OCI-LY3 (cell line): ENCODE results near the gene WDR4.
"Not testable (repeated sequence)": the region's sequence is repeated elsewhere in the genome, so short reads cannot be mapped to it uniquely, and the experiment has no call there.

Experiments
- H2AFZ ChIP-seq: fragments of 200-600, 300-600 bp; shearing (Covaris generic); 2 replicates; pipeline ENCODE4 v1.6.0; 2014; ENCODE audit warnings: antibody characterized with exemption, low read depth, low read length
- H3K27ac ChIP-seq: fragments of 200-600, 300-600 bp; sonication (generic); 2 replicates; pipeline ENCODE4 v1.5.1; 2014; ENCODE audit warnings: mild to moderate bottlenecking, low read length, moderate library complexity, mixed read lengths
- H3K27me3 ChIP-seq: fragments of 200-600, 300-600 bp; sonication (generic); 2 replicates; pipeline ENCODE4 v1.6.1; 2014; ENCODE audit warnings: low read depth, low read length, mixed read lengths
- H3K36me3 ChIP-seq: fragments of 200-600, 300-600 bp; sonication (generic); replicated peaks from 2 replicates; pipeline ENCODE3; 2014; ENCODE audit warnings: low read depth, low read length, mixed read lengths
- H3K4me1 ChIP-seq: fragments of 300-600, 200-600 bp; sonication (generic); 2 replicates; pipeline ENCODE4 v1.6.1; 2014; ENCODE audit warnings: low read length, mixed read lengths
- H3K4me2 ChIP-seq: fragments of 200-600, 300-600 bp; sonication (generic); 2 replicates; pipeline ENCODE4 v1.6.1; 2014; ENCODE audit warnings: low read length, mixed read lengths
- H3K4me3 ChIP-seq: fragments of 300-600, 200-600 bp; sonication (generic); 2 replicates; pipeline ENCODE4 v1.5.1; 2014; ENCODE audit warnings: antibody characterized with exemption, mild to moderate bottlenecking, low read length, moderate library complexity
- H3K79me2 ChIP-seq: fragments of 300-600, 200-600 bp; shearing (Covaris generic); 2 replicates; pipeline ENCODE4 v1.6.1; 2014; ENCODE audit warnings: mild to moderate bottlenecking, low read length, mixed read lengths
- H3K9ac ChIP-seq: fragments of 300-600, 200-600 bp; shearing (Covaris generic); 2 replicates; pipeline ENCODE4 v1.6.0; 2014; ENCODE audit warnings: mild to moderate bottlenecking, low read length, moderate library complexity
- H3K9me3 ChIP-seq: fragments of 200-600, 300-600 bp; shearing (Covaris generic); 2 replicates; pipeline ENCODE4 v1.6.1; 2014; ENCODE audit warnings: low read length, mixed read lengths; ENCODE audit not compliant: insufficient read depth
- H4K20me1 ChIP-seq: fragments of 200-600, 300-600 bp; sonication (generic); 2 replicates; pipeline ENCODE4 v1.6.1; 2016; ENCODE audit warnings: low read length, mixed read lengths; ENCODE audit not compliant: insufficient read depth
- EZH2phosphoT487 ChIP-seq: fragments of 200-600 bp; shearing (Covaris generic); IDR thresholded peaks from 2 replicates; pipeline ENCODE4 v1.6.1; 2018; ENCODE audit warnings: antibody characterized with exemption, mixed run types, low read depth
- TF ChIP-seq, protein P1 (sequence below): fragments of 200-600, 300-600 bp; sonication (generic); IDR thresholded peaks from 2 replicates; pipeline ENCODE4 v1.5.1; 2014; ENCODE audit warnings: antibody characterized with exemption, low read length, low read depth

WDR4 gene

DNA sequence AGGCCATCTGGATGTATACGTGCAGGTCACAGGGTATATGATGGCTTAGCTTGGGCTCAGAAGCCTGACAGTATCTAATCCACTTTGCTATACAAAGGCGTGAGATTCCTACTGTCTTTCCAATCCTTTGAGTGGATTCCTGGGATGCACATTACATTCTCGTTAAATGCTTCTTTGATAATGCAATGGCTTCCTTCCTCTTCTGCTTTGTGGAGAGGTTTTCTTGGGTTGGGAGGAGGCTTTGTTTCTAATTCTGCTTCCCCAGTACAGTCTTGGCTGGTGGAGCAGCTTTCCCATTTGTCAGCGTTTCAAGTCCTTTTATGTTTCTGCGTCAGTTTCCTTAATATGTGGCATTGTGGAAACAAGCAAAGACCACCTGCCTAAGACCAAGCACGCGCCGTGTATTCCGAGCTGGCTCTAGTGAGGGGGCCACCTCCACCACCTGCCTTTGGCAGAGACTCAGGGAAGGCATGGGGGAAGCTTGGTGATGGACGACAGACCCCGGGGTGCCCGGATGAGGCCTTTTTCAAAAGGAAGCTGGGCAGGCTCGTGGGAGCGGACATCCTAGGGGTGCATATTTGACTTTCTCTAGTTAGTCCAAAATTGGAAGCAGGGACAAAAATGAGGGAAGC, 72.7 kb downstream of the WDR4 start:
- no peaks in the 10 kb centered on the region for H4K20me1 ChIP-seq
- no peaks in the 10 kb centered on the region for H3K4me1 ChIP-seq
- H3K4me3 ChIP-seq, result no peak overlapping the region
- no peak overlapping the region for H2AFZ ChIP-seq
- H3K36me3 ChIP-seq, result no peaks in the 10 kb centered on the region
- H3K27me3 ChIP-seq, result 0 out of 2 replicates have a peak, but pooled peaks cover 6% of the 10 kb centered on the region
- H3K27ac ChIP-seq, result no peak overlapping the region
- H3K9me3 ChIP-seq, result no peaks in the 10 kb centered on the region
- H3K79me2 ChIP-seq, result no peaks in the 10 kb centered on the region
- TF ChIP-seq, protein P1, sequence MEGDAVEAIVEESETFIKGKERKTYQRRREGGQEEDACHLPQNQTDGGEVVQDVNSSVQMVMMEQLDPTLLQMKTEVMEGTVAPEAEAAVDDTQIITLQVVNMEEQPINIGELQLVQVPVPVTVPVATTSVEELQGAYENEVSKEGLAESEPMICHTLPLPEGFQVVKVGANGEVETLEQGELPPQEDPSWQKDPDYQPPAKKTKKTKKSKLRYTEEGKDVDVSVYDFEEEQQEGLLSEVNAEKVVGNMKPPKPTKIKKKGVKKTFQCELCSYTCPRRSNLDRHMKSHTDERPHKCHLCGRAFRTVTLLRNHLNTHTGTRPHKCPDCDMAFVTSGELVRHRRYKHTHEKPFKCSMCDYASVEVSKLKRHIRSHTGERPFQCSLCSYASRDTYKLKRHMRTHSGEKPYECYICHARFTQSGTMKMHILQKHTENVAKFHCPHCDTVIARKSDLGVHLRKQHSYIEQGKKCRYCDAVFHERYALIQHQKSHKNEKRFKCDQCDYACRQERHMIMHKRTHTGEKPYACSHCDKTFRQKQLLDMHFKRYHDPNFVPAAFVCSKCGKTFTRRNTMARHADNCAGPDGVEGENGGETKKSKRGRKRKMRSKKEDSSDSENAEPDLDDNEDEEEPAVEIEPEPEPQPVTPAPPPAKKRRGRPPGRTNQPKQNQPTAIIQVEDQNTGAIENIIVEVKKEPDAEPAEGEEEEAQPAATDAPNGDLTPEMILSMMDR, result no peak
- TF ChIP-seq EZH2phosphoT487, result no peak
- H3K4me2 ChIP-seq, result no peak overlapping the region
- no peak overlapping the region for H3K9ac ChIP-seq

DNA sequence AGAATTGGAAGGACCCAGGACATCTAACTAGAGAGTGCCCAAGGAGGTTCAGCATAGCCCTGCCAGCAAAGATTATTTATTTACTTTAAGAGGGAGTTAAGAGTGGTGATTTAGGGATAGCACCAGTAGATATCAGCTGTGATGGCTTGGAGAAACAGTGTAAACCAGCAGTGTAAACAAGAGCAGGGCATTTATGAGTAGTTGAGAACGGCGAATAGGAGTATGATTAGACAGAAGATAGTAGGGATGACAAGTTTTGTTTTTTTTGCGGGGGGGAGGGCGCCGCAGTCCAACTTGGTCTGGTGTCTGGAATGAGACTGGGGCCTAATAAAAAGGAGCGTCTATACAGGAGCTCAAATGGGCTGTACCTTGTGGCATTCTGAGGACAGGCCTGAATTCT, 77.7 kb downstream of the WDR4 start:
- H3K9me3 ChIP-seq, H3K4me2 ChIP-seq, H3K36me3 ChIP-seq, H2AFZ ChIP-seq, H4K20me1 ChIP-seq, H3K9ac ChIP-seq, H3K27me3 ChIP-seq, H3K79me2 ChIP-seq, H3K27ac ChIP-seq, H3K4me3 ChIP-seq, H3K4me1 ChIP-seq: not testable (repeated sequence)

DNA sequence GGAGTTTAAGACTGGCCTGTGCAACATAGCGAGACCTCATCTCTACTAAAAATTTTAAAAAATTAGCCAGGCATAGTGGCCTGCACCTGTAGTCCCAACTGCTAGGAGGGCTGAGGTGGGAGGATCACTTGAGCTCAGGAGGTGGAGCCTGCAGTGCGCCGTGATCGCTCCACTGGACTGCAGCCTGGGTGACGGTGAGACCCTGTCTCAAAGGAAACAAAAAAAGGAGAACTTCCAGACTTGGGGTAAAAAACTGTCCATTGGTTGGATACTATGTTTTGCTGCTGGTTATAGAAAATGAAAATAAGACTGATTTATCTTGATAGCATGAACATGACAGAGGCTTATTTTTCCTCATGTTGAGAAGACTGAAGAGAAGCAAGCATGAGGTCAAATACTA, 79.4 kb downstream of the WDR4 start:
- Histone ChIP-seq H3K27me3 (peaks cover 3% of the 10 kb centered on the region; the same call in 1 of the 2 replicates), H3K4me1 (no peaks in the 10 kb centered on the region), H3K79me2 (no peaks in the 10 kb centered on the region), H3K27ac (no peak overlapping the region), H3K36me3 (no peaks in the 10 kb centered on the region), H3K4me3 (no peak overlapping the region), H3K4me2 (no peak overlapping the region), H3K9ac (no peak overlapping the region), H3K9me3 (no peaks in the 10 kb centered on the region), H2AFZ (no peak overlapping the region), H4K20me1 (no peaks in the 10 kb centered on the region)
- TF ChIP-seq EZH2phosphoT487, result no peak
- TF ChIP-seq, protein P1, result no peak

DNA sequence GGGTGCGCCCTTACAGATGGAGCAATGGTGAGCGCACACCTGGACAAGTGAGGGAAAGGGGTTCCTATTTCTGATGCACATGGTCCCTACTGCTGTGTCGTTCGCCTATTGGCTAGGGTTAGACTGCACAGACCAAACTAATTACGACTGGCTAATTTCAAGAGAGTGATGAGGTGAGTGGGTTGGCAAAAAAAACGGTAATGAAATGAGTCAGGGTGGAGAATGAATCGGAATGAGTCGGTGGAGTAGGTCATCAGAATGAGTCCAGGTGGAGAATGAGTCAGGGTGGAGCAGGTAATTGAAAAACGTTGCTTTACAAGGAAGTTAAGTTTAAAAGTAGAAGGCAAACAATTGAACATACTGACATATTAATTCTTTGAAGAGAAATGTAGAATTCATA, 79.8 kb downstream of the WDR4 start:
- Histone ChIP-seq H3K27me3 (peaks cover 3% of the 10 kb centered on the region; the same call in 1 of the 2 replicates), H3K4me1 (no peaks in the 10 kb centered on the region), H2AFZ (no peak overlapping the region), H3K9me3 (no peaks in the 10 kb centered on the region), H4K20me1 (no peaks in the 10 kb centered on the region), H3K9ac (no peak overlapping the region), H3K36me3 (no peaks in the 10 kb centered on the region), H3K4me2 (no peak overlapping the region), H3K4me3 (no peak overlapping the region), H3K27ac (no peak overlapping the region), H3K79me2 (no peaks in the 10 kb centered on the region)
- TF ChIP-seq, protein P1, result no peak
- TF ChIP-seq EZH2phosphoT487, result no peak
